HG03135 (cell line): ENCODE measurements around the gene PTPRD.
A peak's percentile ranks its signal among the peaks of the same experiment; 100 is the strongest.

Experiments used
- ATAC-seq: cut with Tn5 transposase; IDR thresholded peaks from one replicate; pipeline ENCODE4 v1.9.1; 2021; ENCODE audit warnings: mild to moderate bottlenecking, moderate library complexity; ENCODE audit not compliant: unreplicated experiment

PTPRD gene

DNA sequence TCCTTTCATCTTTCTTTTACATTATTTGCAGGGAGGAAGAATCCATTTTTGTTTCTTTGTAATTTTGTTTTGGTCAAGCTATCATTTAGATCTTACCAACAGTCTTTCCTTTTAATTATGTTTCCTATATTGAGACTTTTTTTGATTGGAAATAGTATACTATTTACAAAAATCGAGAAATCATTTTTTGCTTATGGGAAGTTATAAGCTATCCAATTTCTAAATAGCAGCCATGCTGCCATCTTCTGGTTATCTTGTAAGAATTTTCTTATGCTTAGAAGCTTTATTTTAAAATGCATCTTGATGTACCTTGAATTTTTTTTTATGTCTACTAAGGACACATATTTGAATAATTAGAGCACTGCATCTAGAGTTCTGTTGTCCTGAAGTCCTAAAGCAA lies 821.2 kb downstream of the PTPRD start:
- ATAC-seq: no peak

DNA sequence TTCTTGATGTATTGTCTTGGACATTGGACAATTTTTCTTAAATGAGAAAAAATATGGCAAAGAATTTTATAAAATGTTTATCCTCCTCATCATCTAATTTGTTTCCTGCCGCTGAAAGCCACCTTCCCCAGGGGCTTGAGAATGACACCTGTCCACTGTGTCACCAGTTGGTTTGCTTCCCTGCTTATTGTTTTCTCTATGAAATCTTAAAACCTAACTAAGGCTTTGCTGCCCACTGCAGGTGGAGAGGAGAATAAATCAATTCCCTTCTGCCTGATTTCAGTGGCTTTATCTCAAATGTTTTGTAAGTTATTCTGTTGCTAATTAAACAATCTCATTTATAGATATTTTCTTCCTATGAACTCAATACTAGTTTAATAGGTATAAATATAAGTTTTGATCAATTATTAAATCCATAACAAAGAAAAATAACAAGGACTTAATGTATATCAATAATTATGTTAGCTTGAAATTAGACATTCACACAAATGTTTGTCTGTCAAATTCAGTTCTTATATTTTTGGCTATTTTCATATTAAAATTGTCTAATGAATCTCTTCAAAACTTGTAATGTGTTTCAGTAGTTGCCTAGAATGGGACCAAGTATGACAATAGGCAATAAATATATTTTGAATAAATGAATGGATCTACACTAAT lies 822.5 kb downstream of the PTPRD start:
- ATAC-seq: peak; percentile 77

DNA sequence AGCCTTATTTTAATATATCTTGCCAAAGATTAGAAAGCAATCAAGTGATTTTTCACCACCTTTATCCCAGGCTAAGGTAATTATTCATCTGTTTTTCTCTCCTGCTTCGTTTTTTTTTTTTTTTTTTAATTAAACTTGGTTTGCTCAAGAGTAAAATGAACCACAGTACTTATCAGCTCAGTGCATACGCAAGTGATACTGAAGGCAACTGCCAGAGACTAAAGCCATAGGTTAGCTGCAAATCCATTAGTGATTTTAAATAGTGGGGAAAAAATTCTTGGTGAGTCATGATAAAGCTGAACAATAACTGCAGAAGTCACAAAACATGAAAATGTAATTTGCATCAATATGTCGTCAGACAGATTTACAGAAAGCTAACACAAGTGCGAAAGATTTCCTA lies 829.1 kb downstream of the PTPRD start:
- ATAC-seq: no peak

DNA sequence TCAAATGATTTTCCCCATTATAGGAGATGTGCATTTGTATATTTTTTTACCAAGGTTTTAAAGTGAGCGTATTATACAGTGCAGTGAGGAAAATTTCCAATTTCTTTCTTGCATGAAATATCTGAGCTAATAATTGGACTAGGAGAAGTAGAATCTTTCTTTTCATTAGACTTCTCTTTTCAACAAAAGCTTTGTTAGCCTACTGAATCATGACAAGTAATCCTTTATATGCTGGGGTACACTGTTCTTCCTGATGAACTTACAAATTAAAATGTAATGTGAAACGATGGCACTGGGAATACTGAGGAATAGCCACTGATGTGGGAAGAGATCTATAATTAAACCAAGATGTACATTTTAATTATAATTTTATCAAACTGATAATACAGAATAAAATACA lies 829.6 kb downstream of the PTPRD start:
- ATAC-seq: no peak

DNA sequence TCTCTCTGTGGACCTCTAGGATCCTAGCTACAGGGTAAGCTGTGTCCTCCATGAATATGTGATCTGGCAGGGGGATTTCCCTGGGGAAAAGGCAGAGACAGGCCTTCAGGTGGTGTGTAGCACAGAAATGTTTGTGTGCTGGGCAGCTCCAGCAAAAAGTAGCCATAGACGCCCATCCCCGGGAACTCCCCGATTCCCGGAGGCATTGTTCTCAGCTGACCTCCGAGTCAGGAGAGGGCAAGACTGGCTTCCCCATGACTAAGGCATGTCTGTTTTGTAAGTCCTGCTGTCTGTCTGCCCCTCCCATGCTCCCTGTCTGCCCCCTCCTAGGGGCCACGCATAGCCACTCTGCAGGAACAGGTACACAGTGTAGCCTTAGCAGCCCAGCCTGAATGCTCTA lies 834.5 kb downstream of the PTPRD start:
- no peak for ATAC-seq

DNA sequence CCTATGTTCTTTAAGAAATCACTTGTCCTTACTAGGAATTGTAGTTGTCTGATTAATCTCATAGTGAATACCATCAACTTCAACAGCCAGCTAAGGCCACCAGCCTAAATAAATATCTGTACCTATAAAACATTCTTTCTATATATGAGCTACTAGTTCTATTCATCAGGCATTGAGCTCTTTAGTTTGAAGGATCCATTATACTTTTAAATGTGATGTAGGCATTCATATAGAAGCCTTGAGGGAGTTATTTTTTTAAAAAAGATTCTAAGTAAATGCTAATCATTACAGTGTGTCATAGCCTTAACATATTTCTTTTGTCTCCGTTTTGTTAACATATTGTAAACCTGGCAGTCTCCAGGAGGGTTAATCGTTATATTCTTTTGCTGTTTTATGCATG lies 838.3 kb downstream of the PTPRD start:
- ATAC-seq: no peak

DNA sequence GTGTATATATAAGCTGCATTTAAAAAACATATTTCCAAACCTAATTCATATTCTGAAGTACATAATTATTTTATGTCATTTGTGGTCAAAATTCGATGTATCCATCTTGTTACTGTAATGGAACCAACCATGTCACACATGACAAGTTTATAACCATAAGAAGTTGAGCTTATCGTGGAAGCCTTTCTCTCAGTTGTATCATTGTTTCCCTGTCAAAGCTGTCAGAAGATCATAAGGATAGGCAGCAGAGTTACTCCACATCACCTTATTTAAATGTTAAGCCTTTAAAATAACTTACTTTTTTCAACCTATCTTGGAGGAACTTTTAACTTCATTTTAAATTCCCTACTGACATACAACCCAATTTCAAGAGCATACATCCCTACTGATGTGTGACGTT lies 841.5 kb downstream of the PTPRD start:
- no peak for ATAC-seq

DNA sequence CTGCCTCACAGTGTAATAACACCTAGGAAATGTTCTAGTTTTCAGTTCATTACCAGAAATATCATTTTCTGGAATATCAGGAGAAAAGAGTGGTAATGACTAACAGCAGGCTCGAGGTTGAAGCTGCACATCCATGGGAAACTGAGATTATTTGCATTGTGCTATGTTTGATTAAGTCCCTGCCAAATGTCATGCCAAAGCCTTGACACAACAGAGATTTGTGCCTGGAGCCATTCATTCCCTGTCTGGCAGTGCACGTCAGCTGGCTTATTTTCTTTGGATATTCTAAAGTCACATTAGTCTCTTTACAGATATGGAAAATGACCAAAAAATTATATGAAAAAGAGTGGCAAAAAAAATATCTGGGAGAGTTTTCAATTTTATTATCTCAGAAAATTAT lies 848.0 kb downstream of the PTPRD start:
- no peak for ATAC-seq

DNA sequence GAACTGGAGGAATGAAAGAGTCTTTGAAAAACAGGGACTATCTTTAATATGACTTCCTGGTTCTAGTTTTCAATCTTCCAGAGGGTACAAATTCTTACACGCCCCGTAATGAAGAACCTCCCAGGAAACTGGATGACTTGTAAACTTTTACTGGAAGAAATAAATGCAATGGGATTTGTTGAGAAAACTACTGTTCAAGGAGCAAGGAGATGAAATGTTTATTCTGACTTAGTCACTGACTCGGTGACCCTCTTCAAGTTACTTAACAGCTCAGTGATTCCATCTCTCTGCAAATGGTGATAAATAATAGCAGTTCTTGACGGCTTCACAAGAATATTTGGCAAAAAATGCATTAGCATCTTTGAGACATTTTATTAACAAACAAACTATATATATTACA lies 858.6 kb downstream of the PTPRD start:
- no peak for ATAC-seq

DNA sequence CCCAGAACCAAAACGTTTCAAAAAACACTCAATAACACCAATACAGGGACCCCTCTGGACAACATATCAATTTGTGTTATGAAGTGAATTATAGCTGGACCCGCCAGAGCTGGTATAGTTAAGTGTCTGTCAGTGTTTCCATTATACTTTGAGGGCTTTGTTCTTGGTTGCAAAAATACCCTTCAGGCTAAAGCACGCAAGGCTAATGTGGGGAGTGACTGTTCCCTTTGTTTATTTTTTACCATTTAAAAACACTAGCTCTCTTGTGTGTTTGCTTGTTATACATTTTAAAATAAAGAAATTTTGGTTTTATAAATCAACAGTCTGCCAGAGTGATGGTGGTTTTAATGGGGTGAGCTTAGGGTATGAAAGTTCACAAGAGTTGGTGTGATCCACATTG lies 859.5 kb downstream of the PTPRD start:
- no peak for ATAC-seq

DNA sequence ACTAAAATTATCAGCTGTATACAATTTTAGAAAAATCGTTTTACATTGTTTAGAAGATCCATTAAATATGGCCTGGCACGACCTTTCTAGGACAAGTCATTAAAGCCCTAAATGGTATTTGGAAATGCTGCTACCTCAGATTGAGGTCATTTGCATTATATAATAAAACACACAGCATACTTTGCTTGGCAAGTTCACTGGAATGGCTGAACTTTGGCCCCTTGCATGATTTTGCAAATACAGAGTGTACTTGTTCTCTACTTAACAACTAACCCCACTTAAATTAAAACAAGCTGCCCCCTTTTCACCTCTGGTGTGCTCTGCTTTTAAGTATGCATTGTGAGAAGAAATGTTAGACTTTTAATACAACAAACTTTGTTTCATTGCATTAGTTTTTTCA lies 860.1 kb downstream of the PTPRD start:
- no peak for ATAC-seq

DNA sequence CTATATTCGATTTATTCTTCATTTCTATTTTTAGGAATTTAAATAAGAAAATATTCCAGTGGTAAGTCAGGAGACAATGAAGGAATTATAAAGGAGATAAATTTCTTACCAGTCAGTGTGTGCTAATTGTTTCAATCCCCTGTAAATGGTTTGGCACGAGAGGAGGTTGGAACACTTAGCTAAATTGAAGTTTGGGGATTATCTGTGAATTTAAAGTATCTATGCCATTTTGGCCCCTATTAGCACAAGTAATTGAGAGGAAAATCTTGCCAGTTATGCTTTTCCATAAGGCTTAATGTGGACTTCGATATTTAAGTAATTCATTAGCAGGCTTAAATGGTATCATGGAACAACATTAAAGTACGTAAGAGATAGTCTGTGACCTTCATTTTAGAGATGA lies 860.8 kb downstream of the PTPRD start:
- no peak for ATAC-seq

DNA sequence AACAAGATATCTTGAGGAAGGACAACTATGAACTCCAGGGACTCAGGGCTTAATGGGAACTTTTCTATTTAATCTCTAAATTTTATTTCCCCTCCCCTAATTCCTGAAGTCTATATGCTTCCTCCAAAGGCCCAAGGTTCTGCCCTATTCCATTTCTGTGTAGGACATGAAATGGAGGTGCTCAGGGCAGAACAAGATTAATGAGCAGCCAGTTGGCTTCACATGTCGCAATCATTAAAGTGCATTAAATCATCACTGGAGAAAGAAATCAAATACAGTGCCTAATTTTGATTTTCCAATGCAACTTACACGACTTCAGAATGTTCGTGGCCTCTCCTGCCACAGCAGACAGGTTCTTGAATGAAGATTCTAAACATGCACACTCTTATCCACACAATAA lies 862.1 kb downstream of the PTPRD start:
- ATAC-seq: no peak

DNA sequence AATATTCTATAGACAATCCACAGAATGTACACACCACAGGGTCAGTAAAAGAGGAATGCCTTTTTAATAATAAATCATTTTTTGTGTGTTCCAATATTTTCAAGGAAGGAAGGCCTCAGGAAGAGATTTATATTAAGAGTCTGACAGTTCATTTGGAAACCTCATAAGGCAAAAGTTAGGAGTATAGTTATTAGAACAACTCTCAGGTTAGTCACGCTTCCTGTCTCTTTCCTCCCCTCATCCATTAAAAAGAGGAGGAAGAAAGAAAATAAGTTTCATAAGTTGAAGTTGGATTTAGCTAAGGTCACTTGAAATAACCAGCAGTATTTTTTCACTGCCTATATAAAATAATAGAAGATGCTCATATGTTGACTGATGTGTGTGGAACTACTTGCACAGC lies 863.2 kb downstream of the PTPRD start:
- no peak for ATAC-seq

DNA sequence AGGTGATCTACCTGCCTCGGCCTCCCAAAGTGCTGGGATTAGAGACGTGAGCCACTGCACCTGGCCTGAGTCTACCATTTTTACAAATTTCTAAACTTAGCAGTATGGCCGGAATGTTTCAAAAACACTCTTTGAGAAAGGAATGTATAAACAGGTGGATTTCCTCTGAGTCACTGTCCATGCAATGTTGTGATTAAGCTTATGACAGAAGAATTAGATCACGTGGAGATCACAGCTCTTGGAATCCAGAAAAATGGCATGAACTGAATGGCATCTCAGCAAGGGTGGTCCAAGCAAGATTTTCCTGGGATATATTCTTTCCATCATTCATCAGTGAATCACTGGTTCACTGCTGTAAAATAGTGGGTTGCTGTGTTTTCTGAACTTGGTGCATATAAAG lies 865.0 kb downstream of the PTPRD start:
- no peak for ATAC-seq

DNA sequence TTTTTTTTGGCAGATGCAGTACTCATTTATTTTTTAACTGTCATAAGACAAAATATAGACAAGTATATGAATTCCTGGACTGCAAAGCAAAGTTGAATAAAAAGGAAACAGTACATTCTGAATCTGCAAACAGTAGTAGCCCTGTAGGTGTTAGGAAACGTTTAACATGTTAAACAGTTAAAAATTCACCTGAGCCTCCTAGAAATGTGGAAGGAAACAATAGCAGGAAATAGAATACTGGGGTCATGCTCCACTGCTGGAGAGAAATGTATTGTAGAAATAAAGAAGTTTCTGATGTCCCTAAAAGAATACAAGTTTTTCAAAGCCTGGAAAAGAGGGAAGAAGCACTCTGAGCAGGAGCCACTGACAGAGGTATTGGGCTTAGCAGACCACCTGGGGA lies 866.0 kb downstream of the PTPRD start:
- ATAC-seq: no peak

DNA sequence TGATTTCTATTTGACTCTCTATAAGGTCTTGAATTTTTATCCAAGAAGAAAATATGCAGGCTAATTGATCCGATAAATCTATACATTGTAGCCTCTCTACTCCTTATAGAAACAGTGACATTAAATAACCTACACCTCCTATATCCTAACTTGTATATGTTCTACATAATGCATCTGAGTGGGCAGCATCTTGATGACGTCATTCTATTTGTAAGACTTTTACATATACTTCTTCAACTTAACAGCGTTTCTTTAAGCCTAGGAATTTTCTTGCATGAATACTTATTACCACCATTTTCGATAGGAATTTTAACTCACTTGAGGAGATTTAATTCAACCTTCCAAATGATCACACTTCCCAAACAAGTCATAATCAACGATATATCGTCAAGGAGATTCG lies 869.0 kb downstream of the PTPRD start:
- no peak for ATAC-seq

DNA sequence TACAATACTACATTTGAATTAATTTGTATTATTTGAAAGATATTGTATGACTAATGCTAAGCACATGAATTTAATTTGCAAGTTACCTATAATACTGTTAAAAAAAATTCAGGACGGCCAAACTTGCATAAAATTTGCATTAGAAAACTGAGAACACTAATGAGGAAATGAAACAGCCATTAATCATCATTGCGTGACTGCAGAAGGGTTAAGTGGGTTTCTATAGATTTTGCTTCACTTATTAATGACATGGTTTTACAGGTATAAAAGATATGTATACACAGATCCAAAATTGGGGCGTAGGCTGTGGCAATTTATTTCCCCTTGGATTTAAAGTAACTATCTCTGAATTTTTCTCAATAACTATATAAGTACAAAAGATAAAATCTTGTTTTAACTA lies 882.6 kb downstream of the PTPRD start:
- ATAC-seq: no peak

DNA sequence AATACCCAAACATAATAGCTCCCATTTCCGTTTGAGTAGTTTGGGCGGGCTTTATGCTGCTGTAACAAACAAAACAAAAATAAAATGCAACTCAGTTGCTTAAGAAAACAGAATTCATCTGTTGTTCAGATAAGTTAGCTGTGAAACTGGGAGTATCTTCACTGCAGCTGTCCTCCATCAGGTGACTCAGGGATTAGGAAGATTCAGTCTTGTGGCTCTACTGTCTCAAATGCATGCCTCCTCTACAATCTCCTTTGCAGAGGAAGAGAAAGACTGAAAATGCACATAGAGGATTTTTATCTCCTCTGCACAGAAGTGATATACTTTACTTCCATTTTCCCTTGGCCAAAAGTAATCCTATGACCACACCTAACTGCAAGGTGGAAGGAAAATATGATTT lies 883.7 kb downstream of the PTPRD start:
- no peak for ATAC-seq

DNA sequence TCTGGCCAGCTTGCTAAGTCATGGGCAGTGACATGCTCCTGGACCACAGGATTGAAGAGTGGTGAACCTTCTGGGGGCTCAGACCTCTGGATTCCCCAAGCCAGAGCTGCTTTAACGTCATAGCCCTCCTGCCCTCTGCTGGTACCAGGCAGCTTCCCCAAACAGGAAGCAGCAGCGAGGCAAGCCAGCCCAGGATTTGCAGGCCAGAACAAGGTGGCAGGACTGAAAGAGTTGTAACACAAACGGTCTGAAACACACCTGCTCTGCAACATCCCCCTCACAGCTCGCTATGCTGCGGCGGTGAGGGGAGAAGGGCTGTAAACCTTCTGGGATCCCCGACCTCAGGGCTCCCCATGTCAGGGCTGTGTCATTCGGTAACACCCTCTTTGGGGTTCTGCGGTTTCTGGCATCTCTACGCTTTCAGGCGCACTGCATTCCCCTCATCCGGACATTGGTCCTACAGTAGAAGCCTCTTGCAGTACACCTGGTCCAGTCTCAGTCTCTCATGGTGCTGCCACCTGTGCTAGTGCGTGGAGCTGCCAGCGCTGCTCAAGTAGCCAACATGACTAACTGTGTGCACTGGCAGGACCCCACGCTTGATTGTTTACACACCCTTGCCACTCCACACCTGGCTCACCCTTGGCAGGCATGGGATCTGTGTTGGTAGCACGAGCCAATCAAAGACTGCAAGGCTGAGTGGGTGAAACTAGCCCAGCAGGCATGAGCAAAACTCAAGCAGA lies 893.3 kb downstream of the PTPRD start:
- ATAC-seq: no peak

DNA sequence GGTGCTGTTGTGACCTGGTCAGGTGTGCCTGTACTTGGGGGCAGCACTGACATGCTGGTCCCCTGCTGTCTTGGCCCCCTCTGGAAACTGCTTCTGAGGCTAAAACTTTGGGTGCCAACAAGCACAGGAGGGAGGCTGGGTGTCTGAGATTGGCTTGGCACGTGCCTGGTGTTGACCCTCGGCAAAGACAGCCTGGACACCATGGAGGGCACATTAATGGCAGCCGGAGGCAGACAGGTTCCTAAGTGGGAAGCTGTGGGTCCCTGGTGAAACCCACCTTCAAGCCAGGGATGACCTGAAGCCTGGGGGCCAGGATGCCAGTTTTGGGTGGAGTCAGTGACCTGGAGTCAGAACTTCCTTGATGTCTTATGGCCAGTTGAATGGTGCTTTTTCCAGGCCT lies 894.1 kb downstream of the PTPRD start:
- ATAC-seq: no peak

DNA sequence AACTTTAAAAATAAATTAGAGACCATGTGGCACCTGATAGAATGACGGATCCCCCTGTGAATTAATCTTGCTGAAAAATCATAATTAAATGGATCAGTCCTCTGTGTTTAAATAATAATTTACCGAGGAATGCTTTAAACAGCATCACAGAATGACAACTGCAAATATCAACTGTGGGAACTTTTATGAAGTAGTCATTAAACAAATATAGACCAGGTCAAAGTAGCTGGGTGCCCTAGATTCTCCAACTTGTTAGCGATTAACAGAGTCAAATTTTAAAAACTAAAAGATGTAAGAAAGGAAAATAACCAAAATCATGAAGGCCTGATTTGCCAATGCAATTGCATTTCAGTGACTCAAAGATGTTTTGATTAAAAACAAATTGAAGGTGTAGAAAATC lies 933.4 kb downstream of the PTPRD start:
- no peak for ATAC-seq

DNA sequence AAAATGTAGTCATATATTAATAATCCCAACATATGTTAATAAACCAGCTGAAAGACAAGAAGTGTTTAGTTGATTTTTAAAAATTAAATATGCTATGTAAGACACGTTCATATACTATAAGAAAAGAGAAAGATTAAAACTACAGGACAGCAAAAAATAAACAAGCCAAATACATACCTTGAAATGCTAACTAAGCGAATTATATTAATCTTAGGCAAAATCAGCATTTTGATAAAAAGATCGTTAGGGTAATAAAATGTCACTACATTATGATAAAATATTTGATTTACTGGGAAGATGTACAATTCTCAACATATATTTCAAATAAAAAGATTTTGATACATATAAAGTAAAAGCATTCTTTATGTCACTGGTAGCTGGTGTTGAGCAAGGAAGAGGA lies 938.3 kb downstream of the PTPRD start:
- no peak for ATAC-seq
